HG03469 (cell line): Measurements from ENCODE around the gene PPP2R2D.
A peak's percentile ranks its signal among the peaks of the same experiment; 100 is the strongest.
"Not testable (repeated sequence)": the region's sequence is repeated elsewhere in the genome, so short reads cannot be mapped to it uniquely, and the experiment has no call there.

Source experiments
- ATAC-seq: cut with Tn5 transposase; IDR thresholded peaks from one replicate; pipeline ENCODE4 v1.9.1; 2021; ENCODE audit warnings: mild to moderate bottlenecking, moderate library complexity, moderate number of reproducible peaks; ENCODE audit not compliant: unreplicated experiment

PPP2R2D gene

GRCh38 chr10:131866673-131867072 lies 34.1 kb upstream of the PPP2R2D start:
- no peak for ATAC-seq

- ATAC-seq, result no peak
Observed at GRCh38 chr10:131868436-131868835, 32.4 kb upstream of the PPP2R2D start.

GRCh38 chr10:131869344-131869743 lies 31.5 kb upstream of the PPP2R2D start:
- no peak for ATAC-seq

DNA sequence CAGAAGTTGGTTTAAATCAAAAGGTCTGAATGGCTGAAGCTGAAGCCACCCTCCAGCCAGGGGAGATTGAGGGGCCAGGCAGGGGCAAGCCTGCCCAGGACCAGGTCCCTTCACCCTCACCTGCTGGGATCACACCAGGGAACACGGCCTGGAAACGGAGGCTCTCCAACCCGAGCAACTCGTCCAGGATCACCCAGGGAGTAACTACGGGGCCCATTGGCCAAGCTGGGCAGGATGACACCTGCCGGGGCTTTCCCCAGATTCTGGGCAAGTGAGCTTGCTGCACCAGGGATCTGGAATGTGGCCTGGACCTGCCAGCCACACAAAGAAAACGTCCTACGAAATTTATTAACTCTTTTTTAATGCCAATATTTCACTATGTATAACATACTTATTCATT lies 30.4 kb upstream of the PPP2R2D start:
- no peak for ATAC-seq

DNA sequence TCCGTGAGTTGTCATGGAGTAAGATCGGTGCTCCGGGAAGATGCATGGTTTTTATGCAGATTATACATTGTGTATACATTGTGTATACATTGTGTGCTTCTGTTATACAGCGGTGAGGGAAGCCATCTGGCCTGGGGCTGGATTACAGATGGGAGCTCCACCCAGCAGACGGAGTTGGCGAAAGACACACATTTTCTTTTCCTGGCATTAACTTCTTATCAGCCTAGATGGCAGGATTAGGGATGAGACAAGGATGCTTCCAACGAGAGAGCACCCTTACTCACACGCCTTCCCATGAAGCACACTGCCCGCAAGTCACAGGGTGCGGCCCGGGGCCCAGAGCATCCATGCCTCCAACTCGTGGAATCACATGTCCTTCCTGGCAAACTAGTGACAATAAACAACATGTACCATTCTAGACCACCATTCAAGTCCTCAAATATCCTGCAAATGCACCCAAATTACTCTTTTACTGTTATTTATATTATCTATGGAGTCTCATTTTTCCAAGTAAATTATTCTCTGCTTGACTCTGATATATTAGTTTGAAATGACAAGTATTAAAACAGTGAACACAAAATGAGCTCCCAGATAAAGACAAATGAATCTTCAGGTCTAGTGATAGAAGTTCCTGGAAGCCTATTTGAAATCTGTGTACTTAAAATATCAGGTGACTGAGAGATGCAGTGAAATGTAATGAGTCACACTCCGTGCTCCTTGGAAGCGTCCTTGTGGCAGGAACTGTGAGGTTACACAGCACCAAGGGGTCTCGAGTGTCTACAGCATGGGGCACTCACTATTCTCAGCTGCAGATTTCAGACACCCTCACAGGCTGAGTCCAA lies 29.8 kb upstream of the PPP2R2D start:
- ATAC-seq, result no peak

- ATAC-seq, result no peak
Observed at GRCh38 chr10:131871673-131872005, 29.2 kb upstream of the PPP2R2D start.

- no peak for ATAC-seq
Observed at GRCh38 chr10:131872011-131872826, 28.6 kb upstream of the PPP2R2D start.

GRCh38 chr10:131872827-131873375 lies 27.9 kb upstream of the PPP2R2D start:
- ATAC-seq, result no peak

GRCh38 chr10:131874991-131875451 lies 25.8 kb upstream of the PPP2R2D start:
- peak; percentile 70 for ATAC-seq

DNA sequence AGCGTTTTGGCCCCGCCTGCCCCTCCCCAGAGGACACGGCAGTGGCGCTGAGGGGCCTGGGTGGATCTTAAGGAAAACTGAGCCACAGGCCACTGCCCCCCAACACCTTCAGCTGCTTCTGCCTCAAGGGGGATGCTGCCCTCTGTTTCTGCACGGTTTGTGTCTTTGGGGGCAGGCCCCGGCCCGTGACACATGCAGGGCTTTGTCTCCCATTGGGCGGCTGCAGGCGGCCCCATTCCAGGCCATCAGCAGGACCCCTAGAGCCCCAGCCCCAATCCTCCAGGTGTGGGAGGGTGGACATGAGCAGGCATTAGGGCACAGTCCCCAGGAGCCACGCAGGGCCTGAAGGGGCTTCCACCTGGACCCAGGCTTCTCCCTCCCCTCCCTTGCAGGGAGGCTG lies 25.3 kb upstream of the PPP2R2D start:
- ATAC-seq, result no peak

- ATAC-seq, result no peak
Observed at GRCh38 chr10:131876017-131876416, 24.8 kb upstream of the PPP2R2D start.

- no peak for ATAC-seq
Observed at GRCh38 chr10:131876508-131876907, 24.3 kb upstream of the PPP2R2D start.

GRCh38 chr10:131880016-131880590 lies 20.7 kb upstream of the PPP2R2D start:
- no peak for ATAC-seq

GRCh38 chr10:131881104-131881880 lies 19.5 kb upstream of the PPP2R2D start:
- no peak for ATAC-seq

- ATAC-seq, result no peak
Observed at GRCh38 chr10:131882151-131882550, 18.7 kb upstream of the PPP2R2D start.

GRCh38 chr10:131882590-131883451 lies 18.0 kb upstream of the PPP2R2D start:
- ATAC-seq, result no peak

DNA sequence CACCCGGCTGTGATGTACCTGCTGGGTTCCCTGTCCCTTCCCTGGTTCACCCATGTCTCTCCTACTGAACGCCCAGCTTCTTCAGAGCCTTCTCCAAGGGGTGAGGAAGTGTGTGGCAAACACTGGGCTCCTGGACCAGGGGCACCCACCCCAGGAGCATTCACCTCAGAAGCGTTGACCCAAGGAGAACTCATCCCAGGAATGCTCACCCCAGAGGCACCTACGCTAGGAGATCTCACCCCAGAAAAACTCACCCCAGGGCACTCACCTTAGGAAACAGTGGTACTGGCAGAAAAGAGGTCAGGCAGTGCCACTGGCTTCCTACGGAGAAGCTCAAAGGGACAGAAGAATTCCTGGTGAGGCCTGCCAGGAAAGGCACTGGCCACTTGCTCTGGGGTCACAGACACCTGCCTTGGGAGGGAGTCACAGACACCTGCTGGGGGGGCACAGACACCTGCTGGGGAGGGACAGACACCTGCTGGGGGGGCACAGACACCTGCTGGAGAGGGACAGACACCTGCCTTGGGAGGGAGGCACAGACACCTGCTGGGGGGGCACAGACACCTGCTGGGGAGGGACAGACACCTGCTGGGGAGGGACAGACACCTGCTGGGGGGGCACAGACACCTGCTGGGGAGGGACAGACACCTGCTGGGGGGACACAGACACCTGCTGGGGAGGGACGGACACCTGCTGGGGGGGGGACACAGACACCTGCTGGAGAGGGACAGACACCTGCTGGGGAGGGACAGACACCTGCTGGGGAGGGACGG lies 17.0 kb upstream of the PPP2R2D start:
- ATAC-seq, result not testable (repeated sequence)

- peak; percentile 95 for ATAC-seq
Observed at GRCh38 chr10:131885391-131886165, 15.2 kb upstream of the PPP2R2D start.
